NCI-H2196 treated with DMSO at 0.1 percent for 48 hours (cell line): Measurements from ENCODE around the gene LSS.
"Not testable (repeated sequence)": the region's sequence is repeated elsewhere in the genome, so short reads cannot be mapped to it uniquely, and the experiment has no call there.

ENCODE experiments used
- DNase-seq: peaks from one replicate; lab custom pipeline; 2025; ENCODE audit not compliant: unreplicated experiment; lab: John Stamatoyannopoulos, UW

Gene LSS

GRCh38 chr21:46246345-46246744 lies 17.8 kb upstream of the LSS start:
- DNase-seq: no peak

DNA sequence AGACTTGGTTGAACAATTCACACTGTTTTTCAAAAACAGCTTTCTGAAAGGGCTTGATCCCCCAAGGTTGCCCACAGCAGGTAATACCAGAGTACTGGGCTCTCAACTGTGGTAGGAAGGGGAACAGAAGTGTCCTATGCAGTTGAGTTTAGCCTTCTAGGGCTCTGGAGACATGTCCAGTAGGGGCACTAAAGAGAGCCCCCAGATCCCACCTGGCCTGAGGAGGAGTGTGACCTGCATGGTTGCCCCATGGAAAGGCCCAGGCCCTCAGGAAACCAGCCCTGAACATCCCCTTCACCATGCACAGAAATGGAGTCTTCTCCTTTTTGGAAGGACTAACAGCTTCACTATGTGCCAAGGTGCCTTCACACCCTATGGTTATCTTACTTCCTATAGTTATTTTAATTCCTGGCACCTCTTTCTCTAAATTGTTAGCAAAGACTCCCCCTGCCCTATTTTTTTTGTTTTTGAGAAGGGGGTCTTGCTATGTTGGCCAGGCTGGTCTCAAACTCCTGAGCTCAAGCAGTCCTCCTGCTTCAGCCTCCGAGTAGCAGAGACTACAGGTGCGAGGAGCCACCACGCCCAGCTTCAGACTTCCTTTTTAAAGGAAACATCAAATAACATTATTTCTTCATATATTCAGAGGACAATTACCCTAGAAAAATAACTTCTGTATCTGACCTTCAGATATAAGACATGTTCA lies 16.8 kb upstream of the LSS start:
- DNase-seq: no peak

GRCh38 chr21:46244602-46245001 lies 16.0 kb upstream of the LSS start:
- DNase-seq: no peak

- DNase-seq: no peak
Observed at GRCh38 chr21:46243960-46244361, 15.4 kb upstream of the LSS start.

- no peak for DNase-seq
Observed at GRCh38 chr21:46243325-46243724, 14.8 kb upstream of the LSS start.

DNA sequence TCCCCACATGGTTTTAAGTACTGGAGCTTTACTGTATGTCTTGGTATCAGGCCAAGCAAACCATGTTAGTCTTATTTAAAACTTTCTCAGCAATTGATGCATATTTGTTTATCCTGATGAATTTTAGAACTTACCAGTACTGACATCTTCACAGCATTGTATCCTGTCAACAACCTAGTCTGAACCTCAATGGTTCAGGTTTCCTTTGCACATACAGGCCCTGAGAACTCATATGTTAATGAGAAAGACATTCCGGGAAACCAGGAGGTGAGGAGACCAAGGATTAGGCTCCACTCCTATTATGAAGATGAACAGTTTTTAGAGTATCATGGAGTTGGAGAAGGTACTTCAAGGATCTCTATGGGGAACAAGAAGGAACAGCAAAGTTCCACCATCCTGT lies 13.0 kb upstream of the LSS start:
- DNase-seq: not testable (repeated sequence)

GRCh38 chr21:46239817-46240325 lies 11.3 kb upstream of the LSS start:
- no peak for DNase-seq

DNA sequence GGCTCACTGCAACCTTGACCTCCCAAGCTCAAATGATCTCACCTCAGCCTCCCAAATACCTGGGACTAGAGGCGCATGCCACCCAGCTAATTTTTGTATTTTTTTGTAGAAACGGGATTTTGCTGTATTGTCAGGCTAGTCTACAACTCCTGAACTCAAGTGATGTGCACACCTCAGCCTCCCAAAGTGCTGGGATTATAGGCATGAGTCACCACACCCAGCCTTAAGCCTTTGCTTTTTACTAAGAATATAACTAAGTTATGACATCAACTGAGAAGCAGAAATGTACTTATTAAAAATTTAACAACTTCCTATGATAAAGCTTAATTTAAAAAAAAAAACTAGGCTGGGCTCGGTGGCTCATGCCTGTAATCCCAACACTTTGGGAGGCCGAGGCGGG lies 8.9 kb upstream of the LSS start:
- no peak for DNase-seq

GRCh38 chr21:46234436-46234950 lies 5.9 kb upstream of the LSS start:
- DNase-seq: no peak

- no peak for DNase-seq
Observed at GRCh38 chr21:46229923-46230260, 1.3 kb upstream of the LSS start.

- DNase-seq: no peak
Observed at GRCh38 chr21:46229133-46229922, 754 bp upstream of the LSS start.

- no peak for DNase-seq
Observed at GRCh38 chr21:46227811-46228344, 696 bp downstream of the LSS start.

- DNase-seq: no peak
Observed at GRCh38 chr21:46226920-46227599, 1.5 kb downstream of the LSS start.

DNA sequence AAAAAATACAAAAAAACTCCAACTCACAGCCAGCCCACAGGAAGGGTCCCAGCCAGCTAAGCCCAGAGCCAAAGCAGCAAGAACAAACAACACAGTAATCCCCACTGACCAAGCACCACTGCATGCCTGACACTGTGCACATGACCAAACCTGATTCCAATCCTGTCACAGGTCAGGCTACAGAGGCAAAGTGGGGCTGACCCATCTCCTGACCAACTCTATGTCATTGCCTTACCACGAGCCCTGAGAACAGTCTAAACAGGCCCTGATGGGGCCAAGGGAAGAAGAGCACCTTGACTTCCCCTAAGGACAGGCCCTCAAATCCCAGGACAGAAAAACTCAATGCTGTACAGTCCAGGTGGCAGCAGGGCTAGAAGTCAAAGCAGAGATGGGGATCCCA lies 2.4 kb downstream of the LSS start:
- DNase-seq: no peak

- not testable (repeated sequence) for DNase-seq
Observed at GRCh38 chr21:46223661-46224060, 4.9 kb downstream of the LSS start.

DNA sequence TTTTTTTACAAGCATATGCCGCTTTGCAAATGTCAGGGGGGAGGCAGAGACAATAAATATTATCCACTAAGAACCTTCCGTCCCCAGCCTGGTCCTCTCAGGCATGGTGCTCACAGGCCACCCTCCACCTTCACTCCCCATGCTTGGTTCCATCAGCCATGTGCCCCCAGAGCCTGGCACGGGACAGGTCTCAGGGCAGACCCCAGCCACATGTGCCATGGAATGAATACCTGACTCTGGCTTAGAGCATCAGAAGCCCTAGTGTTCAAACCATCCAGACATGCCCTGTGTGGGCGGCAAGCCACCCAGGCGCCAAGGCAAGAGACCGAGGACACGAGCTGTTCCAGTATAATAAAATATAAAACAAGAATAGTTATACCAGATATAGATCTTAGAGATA lies 5.4 kb downstream of the LSS start:
- no peak for DNase-seq

DNA sequence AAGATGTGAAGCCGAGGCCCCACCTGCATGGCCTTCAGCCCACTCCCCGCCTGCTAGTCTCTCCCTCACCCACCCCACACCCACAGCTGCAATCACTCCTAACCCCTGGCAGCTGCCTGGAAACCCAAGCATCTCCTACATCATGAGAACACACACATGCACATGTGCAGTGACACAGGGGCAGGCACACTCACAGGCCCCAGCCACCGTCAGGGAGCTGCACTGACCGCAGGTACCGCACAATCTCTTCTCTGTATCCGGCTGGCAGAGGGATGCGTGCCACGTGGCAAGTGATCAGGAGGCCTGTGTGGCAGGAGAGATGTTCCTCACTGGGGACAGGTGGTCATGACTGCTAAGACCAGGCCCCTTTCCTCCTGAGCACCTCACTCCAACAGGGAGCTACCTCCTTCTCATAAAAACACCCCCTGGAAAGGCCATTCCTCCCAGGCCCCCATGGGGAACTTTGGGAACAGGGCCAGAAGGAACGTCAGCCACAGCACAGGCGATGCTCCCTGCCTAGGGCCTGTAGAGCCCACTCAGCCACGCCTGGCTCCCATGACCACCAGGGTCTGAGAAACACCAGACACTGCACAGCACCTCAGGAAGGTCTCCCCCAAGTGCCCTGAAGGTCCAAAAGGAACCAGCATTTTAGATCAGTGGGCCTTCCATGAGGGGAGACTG lies 6.0 kb downstream of the LSS start:
- DNase-seq: no peak

DNA sequence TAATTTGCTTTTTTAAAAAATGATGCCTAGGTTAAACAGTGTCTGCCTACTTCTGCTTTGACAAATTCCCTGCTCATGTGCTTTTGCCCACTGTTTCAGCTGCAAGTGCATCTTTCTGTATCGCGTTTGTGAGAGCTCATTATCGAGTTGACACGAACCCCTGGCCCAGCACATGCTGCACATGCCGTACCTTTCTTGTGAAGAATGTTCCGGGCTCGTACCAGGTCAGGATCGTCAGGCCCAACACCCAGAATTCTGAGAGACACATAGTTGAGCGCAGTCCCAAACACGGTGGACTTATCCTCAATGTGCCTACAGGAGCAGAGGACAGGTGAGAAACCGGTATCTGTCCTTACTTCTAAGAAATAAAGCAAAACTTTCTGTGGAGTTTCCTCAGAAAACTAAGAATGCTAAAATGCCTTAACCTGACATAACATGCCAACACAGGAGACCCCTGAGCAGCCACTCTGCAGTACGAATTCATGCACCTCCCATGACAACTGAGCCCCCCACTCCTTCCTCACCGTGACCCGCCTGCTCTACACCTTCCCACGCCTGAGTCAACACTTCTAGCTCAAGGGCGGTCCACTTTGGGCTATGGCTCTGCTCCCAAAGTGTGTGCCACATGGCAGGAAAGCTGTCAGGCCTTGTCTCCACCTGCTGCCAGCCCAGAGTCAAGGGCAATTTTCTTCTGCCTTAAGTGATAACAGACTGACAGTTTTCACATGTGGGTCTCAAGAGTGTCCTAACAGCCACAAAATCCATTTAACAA lies 6.7 kb downstream of the LSS start:
- DNase-seq: no peak

- no peak for DNase-seq
Observed at GRCh38 chr21:46220847-46221246, 7.7 kb downstream of the LSS start.

DNA sequence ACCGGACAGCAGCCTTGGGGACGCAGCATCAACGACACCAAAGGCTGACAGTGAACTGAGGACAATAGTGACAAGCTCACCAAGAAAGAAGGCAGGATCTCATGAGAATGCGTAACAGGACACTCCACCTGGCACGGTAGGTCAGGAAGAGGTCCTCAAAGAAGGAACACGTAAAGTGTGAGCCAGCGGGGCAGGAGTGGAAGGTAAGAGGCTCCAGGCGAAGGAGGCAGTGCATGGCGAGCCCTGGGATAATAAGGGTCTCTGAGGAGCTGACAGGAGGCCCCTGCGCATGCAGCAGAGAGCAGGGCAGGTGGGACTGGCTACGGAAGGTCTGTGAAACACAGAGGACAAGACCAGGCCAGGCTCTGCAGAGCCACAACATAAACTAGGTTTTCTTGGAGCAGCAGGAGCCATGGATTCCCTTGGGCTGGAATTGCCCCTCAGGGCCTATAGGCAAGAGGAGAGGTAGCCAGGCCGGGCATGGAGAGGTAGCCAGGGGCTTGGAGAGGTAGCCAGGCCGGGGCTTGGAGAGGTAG lies 8.2 kb downstream of the LSS start:
- DNase-seq: no peak
